Kasumi-1 (cell line): ENCODE data around the gene BICRA.
"Not testable (repeated sequence)": the region's sequence is repeated elsewhere in the genome, so short reads cannot be mapped to it uniquely, and the experiment has no call there.

Experiments used
- DNase-seq, 2 experiments: peaks; one replicate each; lab custom pipeline; 2025; lab: John Stamatoyannopoulos, UW

The BICRA gene

GRCh38 chr19:47716270-47716937 lies 107.5 kb downstream of the BICRA start:
- no peak for DNase-seq

- DNase-seq: not testable (repeated sequence)
Measured at GRCh38 chr19:47718415-47719046, 109.6 kb downstream of the BICRA start.

GRCh38 chr19:47719047-47719859 lies 110.3 kb downstream of the BICRA start:
- no peak for DNase-seq

- DNase-seq: no peak
Measured at GRCh38 chr19:47720669-47721422, 111.9 kb downstream of the BICRA start.

GRCh38 chr19:47723581-47723940 lies 114.6 kb downstream of the BICRA start:
- DNase-seq: peak; percentile 50 to 65

- no peak for DNase-seq
Measured at GRCh38 chr19:47725759-47726401, 116.9 kb downstream of the BICRA start.

- no peak for DNase-seq
Measured at GRCh38 chr19:47726467-47726866, 117.5 kb downstream of the BICRA start.

GRCh38 chr19:47728295-47728694 lies 119.4 kb downstream of the BICRA start:
- not testable (repeated sequence) for DNase-seq

- DNase-seq: no peak
Measured at GRCh38 chr19:47729468-47729798, 120.5 kb downstream of the BICRA start.

- DNase-seq: peak; percentile 49 to 50
Measured at GRCh38 chr19:47729799-47730520, 121.0 kb downstream of the BICRA start.

GRCh38 chr19:47730521-47730889 lies 121.6 kb downstream of the BICRA start:
- no peak for DNase-seq

- no peak for DNase-seq
Measured at GRCh38 chr19:47730910-47731309, 122.0 kb downstream of the BICRA start.

- no peak for DNase-seq
Measured at GRCh38 chr19:47735131-47735530, 126.2 kb downstream of the BICRA start.

GRCh38 chr19:47740866-47741519 lies 132.1 kb downstream of the BICRA start:
- DNase-seq: no peak

- no peak for DNase-seq
Measured at GRCh38 chr19:47741544-47742140, 132.7 kb downstream of the BICRA start.

GRCh38 chr19:47742634-47743033 lies 133.7 kb downstream of the BICRA start:
- DNase-seq: no peak

GRCh38 chr19:47745010-47745901 lies 136.3 kb downstream of the BICRA start, which contains the start of gene NOP53:
Gene NOP53 (plus strand): TSS chr19:47745546. CDS start chr19:47745560, 14 bp downstream.
- DNase-seq: peak; percentile 97

- DNase-seq: not testable (repeated sequence)
Measured at GRCh38 chr19:47746129-47746528, 137.2 kb downstream of the BICRA start.

- DNase-seq: no peak
Measured at GRCh38 chr19:47749326-47749725, 140.4 kb downstream of the BICRA start.
